Activated CD4-positive, alpha-beta T cell treated with anti-CD3 and anti-CD28 coated beads, Interleukin-2, amount 10 ng/mL, durations not matched to agents 24 days and 14 days (primary cell): ENCODE measurements around the gene DNER. TPM values are rescaled to one million over a fixed set of nuclear protein-coding genes. Genes with fewer than 3 reads are reported as not detected.

ENCODE experiments used
- DNase-seq: peaks from one replicate; pipeline ENCODE4 v3.0.0; 2022
- H3K27ac Mint-ChIP-seq: one replicate; pipeline ENCODE4 v1.8.0; 2022; ENCODE audit warnings: mild to moderate bottlenecking, mixed read lengths
- H3K27me3 Mint-ChIP-seq: one replicate; pipeline ENCODE4 v1.8.0; 2022; ENCODE audit warnings: mixed read lengths
- H3K36me3 Mint-ChIP-seq: one replicate; pipeline ENCODE4 v1.8.0; 2022; ENCODE audit warnings: low read depth, mild to moderate bottlenecking, mixed read lengths
- H3K4me1 Mint-ChIP-seq: one replicate; pipeline ENCODE4 v1.8.0; 2021; ENCODE audit warnings: mixed read lengths
- H3K4me3 Mint-ChIP-seq: one replicate; pipeline ENCODE4 v1.8.0; 2022; ENCODE audit warnings: mild to moderate bottlenecking, moderate library complexity, mixed read lengths
- H3K9me3 Mint-ChIP-seq: one replicate; pipeline ENCODE4 v1.8.0; 2021; ENCODE audit warnings: mixed read lengths
- intact Hi-C: fragments of 100-400 bp; cut with micrococcal nuclease; formaldehyde crosslinking; loops from one replicate; pipeline ENCODE4 v1.15.1; 2023
- total RNA-seq: library from RNA; stranded (reverse); gene quantifications from 2 replicates; pipeline ENCODE4 v1.2.3, GENCODE V29; 2022

DNER gene
- total RNA-seq, 1 donor from 2014 or later, result not detected

- DNase-seq, result no peak
- H3K4me1 Mint-ChIP-seq, result no peaks in the 10 kb centered on the region
- no peaks in the 10 kb centered on the region for H3K9me3 Mint-ChIP-seq
- peaks cover 6% of the 10 kb centered on the region for H3K27me3 Mint-ChIP-seq
- H3K4me3 Mint-ChIP-seq, result no peak overlapping the region
- no peak overlapping the region for H3K27ac Mint-ChIP-seq
- intact Hi-C loops, result no loop called here
- H3K36me3 Mint-ChIP-seq, result no peaks in the 10 kb centered on the region
Measured at GRCh38 chr2:229672021-229672420, 42.3 kb downstream of the DNER start.

- H3K9me3 Mint-ChIP-seq, result no peaks in the 10 kb centered on the region
- H3K4me3 Mint-ChIP-seq, result no peak overlapping the region
- DNase-seq, result no peak
- no peak overlapping the region for H3K27ac Mint-ChIP-seq
- intact Hi-C loops, result no loop called here
- no peaks in the 10 kb centered on the region for H3K36me3 Mint-ChIP-seq
- peaks cover 3% of the 10 kb centered on the region for H3K27me3 Mint-ChIP-seq
- no peaks in the 10 kb centered on the region for H3K4me1 Mint-ChIP-seq
Measured at GRCh38 chr2:229669841-229670240, 44.5 kb downstream of the DNER start.

GRCh38 chr2:229666811-229667210, 47.5 kb downstream of the DNER start:
- Mint-ChIP-seq H3K36me3 (no peaks in the 10 kb centered on the region), H3K27ac (no peak overlapping the region), H3K9me3 (no peaks in the 10 kb centered on the region), H3K4me1 (no peaks in the 10 kb centered on the region), H3K27me3 (peaks cover 5% of the 10 kb centered on the region), H3K4me3 (no peak overlapping the region)
- no peak for DNase-seq
- intact Hi-C loops, result no loop called here

GRCh38 chr2:229665158-229665557, 49.2 kb downstream of the DNER start:
- peaks cover 8% of the 10 kb centered on the region for H3K27me3 Mint-ChIP-seq
- intact Hi-C loops, result no loop called here
- H3K27ac Mint-ChIP-seq, result no peak overlapping the region

GRCh38 chr2:229661478-229661877, 52.9 kb downstream of the DNER start:
- no peaks in the 10 kb centered on the region for H3K9me3 Mint-ChIP-seq
- no peak overlapping the region for H3K4me3 Mint-ChIP-seq
- H3K4me1 Mint-ChIP-seq, result no peaks in the 10 kb centered on the region
- peaks cover 8% of the 10 kb centered on the region for H3K27me3 Mint-ChIP-seq
- H3K27ac Mint-ChIP-seq, result no peak overlapping the region
- H3K36me3 Mint-ChIP-seq, result no peaks in the 10 kb centered on the region
- intact Hi-C loops, result no loop called here
- DNase-seq, result no peak

More at GRCh38 chr2:229665158-229665557, 49.2 kb downstream of the DNER start:
- no peaks in the 10 kb centered on the region for H3K4me1 Mint-ChIP-seq
- H3K36me3 Mint-ChIP-seq, result no peaks in the 10 kb centered on the region
- no peaks in the 10 kb centered on the region for H3K9me3 Mint-ChIP-seq
- H3K4me3 Mint-ChIP-seq, result no peak overlapping the region
- no peak for DNase-seq

- H3K4me3 Mint-ChIP-seq, result no peak overlapping the region
- H3K9me3 Mint-ChIP-seq, result no peaks in the 10 kb centered on the region
- no peaks in the 10 kb centered on the region for H3K36me3 Mint-ChIP-seq
- no peaks in the 10 kb centered on the region for H3K4me1 Mint-ChIP-seq
- intact Hi-C loops, result no loop called here
- H3K27me3 Mint-ChIP-seq, result peaks cover 8% of the 10 kb centered on the region
- no peak overlapping the region for H3K27ac Mint-ChIP-seq
- no peak for DNase-seq
Measured at GRCh38 chr2:229660951-229661350, 53.4 kb downstream of the DNER start.

GRCh38 chr2:229660391-229660790, 54.0 kb downstream of the DNER start:
- DNase-seq, result no peak
- H3K27ac Mint-ChIP-seq, result no peak overlapping the region
- no peaks in the 10 kb centered on the region for H3K4me1 Mint-ChIP-seq
- intact Hi-C loops, result no loop called here
- H3K27me3 Mint-ChIP-seq, result peaks cover 8% of the 10 kb centered on the region
- no peak overlapping the region for H3K4me3 Mint-ChIP-seq
- no peaks in the 10 kb centered on the region for H3K9me3 Mint-ChIP-seq
- H3K36me3 Mint-ChIP-seq, result no peaks in the 10 kb centered on the region

GRCh38 chr2:229658004-229658403, 56.4 kb downstream of the DNER start:
- Mint-ChIP-seq H3K4me1 (no peaks in the 10 kb centered on the region), H3K36me3 (no peaks in the 10 kb centered on the region), H3K27me3 (peaks cover 8% of the 10 kb centered on the region), H3K4me3 (no peak overlapping the region), H3K27ac (no peak overlapping the region), H3K9me3 (no peaks in the 10 kb centered on the region)
- intact Hi-C loops, result no loop called here
- DNase-seq, result no peak

- DNase-seq, result no peak
- no peaks in the 10 kb centered on the region for H3K9me3 Mint-ChIP-seq
- H3K27ac Mint-ChIP-seq, result no peak overlapping the region
- H3K4me3 Mint-ChIP-seq, result no peak overlapping the region
- intact Hi-C loops, result no loop called here
- peaks cover 1% of the 10 kb centered on the region for H3K27me3 Mint-ChIP-seq
- no peaks in the 10 kb centered on the region for H3K36me3 Mint-ChIP-seq
- no peaks in the 10 kb centered on the region for H3K4me1 Mint-ChIP-seq
Measured at GRCh38 chr2:229654437-229654836, 59.9 kb downstream of the DNER start.

GRCh38 chr2:229653531-229653930, 60.8 kb downstream of the DNER start:
- DNase-seq, result no peak
- Mint-ChIP-seq H3K9me3 (no peaks in the 10 kb centered on the region), H3K36me3 (no peaks in the 10 kb centered on the region), H3K27ac (no peak overlapping the region), H3K4me3 (no peak overlapping the region), H3K4me1 (no peaks in the 10 kb centered on the region), H3K27me3 (peaks cover 1% of the 10 kb centered on the region)
- intact Hi-C loops, result no loop called here

GRCh38 chr2:229652796-229653195, 61.6 kb downstream of the DNER start:
- no peak for DNase-seq
- Mint-ChIP-seq H3K27ac (no peak overlapping the region), H3K9me3 (no peaks in the 10 kb centered on the region), H3K4me1 (no peaks in the 10 kb centered on the region), H3K36me3 (no peaks in the 10 kb centered on the region), H3K4me3 (no peak overlapping the region), H3K27me3 (peaks cover 1% of the 10 kb centered on the region)
- intact Hi-C loops, result no loop called here

GRCh38 chr2:229650901-229651300, 63.5 kb downstream of the DNER start:
- Mint-ChIP-seq H3K4me1 (no peaks in the 10 kb centered on the region), H3K9me3 (no peaks in the 10 kb centered on the region), H3K27ac (no peak overlapping the region), H3K36me3 (no peaks in the 10 kb centered on the region), H3K4me3 (no peak overlapping the region), H3K27me3 (peaks cover 1% of the 10 kb centered on the region)
- DNase-seq, result no peak
- intact Hi-C loops, result no loop called here

GRCh38 chr2:229650059-229650458, 64.3 kb downstream of the DNER start:
- Mint-ChIP-seq H3K9me3 (no peaks in the 10 kb centered on the region), H3K4me1 (no peaks in the 10 kb centered on the region), H3K27ac (no peak overlapping the region), H3K27me3 (peaks cover 1% of the 10 kb centered on the region), H3K36me3 (no peaks in the 10 kb centered on the region), H3K4me3 (no peak overlapping the region)
- DNase-seq, result no peak
- intact Hi-C loops, result no loop called here

- no peak overlapping the region for H3K27ac Mint-ChIP-seq
- no peaks in the 10 kb centered on the region for H3K9me3 Mint-ChIP-seq
- H3K27me3 Mint-ChIP-seq, result no peaks in the 10 kb centered on the region
- no peaks in the 10 kb centered on the region for H3K36me3 Mint-ChIP-seq
- no peaks in the 10 kb centered on the region for H3K4me1 Mint-ChIP-seq
- no peak overlapping the region for H3K4me3 Mint-ChIP-seq
- DNase-seq, result no peak
- intact Hi-C loops, result no loop called here
Measured at GRCh38 chr2:229646186-229646723, 68.1 kb downstream of the DNER start.

- H3K27ac Mint-ChIP-seq, result no peak overlapping the region
- intact Hi-C loops, result no loop called here
Measured at GRCh38 chr2:229642371-229642770, 72.0 kb downstream of the DNER start.

More at GRCh38 chr2:229642371-229642770, 72.0 kb downstream of the DNER start:
- DNase-seq, result no peak
- H3K4me3 Mint-ChIP-seq, result no peak overlapping the region
- no peaks in the 10 kb centered on the region for H3K4me1 Mint-ChIP-seq
- H3K36me3 Mint-ChIP-seq, result no peaks in the 10 kb centered on the region
- peaks cover 6% of the 10 kb centered on the region for H3K27me3 Mint-ChIP-seq
- no peaks in the 10 kb centered on the region for H3K9me3 Mint-ChIP-seq
